Measurements from ENCODE around the gene NCBP2. TPM values are rescaled to one million over a fixed set of nuclear protein-coding genes. Genes with fewer than 3 reads are reported as not detected.

Gene NCBP2
- total RNA-seq, 1 experiment from 2014 or later: 120 TPM

- H4K5ac ChIP-seq (ENCODE audit: insufficient read length, low read depth, low read length): no peak overlapping the region
- no peak overlapping the region for H3K14ac ChIP-seq (ENCODE audit: insufficient read depth, low read length)
- H3K9me3 ChIP-seq (ENCODE audit: control insufficient read depth, low read depth, low read length): no peaks in the 10 kb centered on the region
- no peak overlapping the region for H3K18ac ChIP-seq (ENCODE audit: insufficient read length, low read depth, low read length)
- Mint-ChIP-seq H3K4me1 (0 out of 4 replicates have a peak, but pooled peaks cover 0 to 2% of the 10 kb centered on the region in 2 experiments), H3K36me3 (ENCODE audit: insufficient read depth in 1 of 3, low read depth in 3 of 3) (peaks cover 33 to 75% (median 74%) of the 10 kb centered on the region in 3 experiments; a peak in 6 of 7 replicates), H3K4me3 (no peak overlapping the region), H3K27ac (no peak overlapping the region), H3K9me3 (no peaks in the 10 kb centered on the region), H3K27me3 (ENCODE audit: low read depth) (no peaks in the 10 kb centered on the region)
- H2AFZ ChIP-seq (ENCODE audit: low read length): no peak overlapping the region
- no peak for DNase-seq
- H2AK5ac ChIP-seq (ENCODE audit: insufficient read length, low read length): no peak overlapping the region
- no peaks in the 10 kb centered on the region for H3K79me1 ChIP-seq (ENCODE audit: insufficient read depth, low read depth, low read length, poor library complexity, severe bottlenecking)
- H2BK20ac ChIP-seq (ENCODE audit: low read depth, low read length, poor library complexity, severe bottlenecking): no peak overlapping the region
- no peak overlapping the region for H2BK12ac ChIP-seq (ENCODE audit: insufficient read length, low read depth, low read length)
- no peak overlapping the region for H3K56ac ChIP-seq (ENCODE audit: insufficient read length, low read depth, low read length)
- H3T11ph ChIP-seq (ENCODE audit: low read length): no peak overlapping the region
- no peaks in the 10 kb centered on the region for H3K27me3 ChIP-seq (ENCODE audit: insufficient read depth, low read length)
- no peaks in the 10 kb centered on the region for H4K20me1 ChIP-seq (ENCODE audit: control insufficient read depth, insufficient read depth, insufficient read length)
- no peak overlapping the region for H3K23ac ChIP-seq (ENCODE audit: insufficient read length, low read depth, low read length)
- TF ChIP-seq, protein P1, sequence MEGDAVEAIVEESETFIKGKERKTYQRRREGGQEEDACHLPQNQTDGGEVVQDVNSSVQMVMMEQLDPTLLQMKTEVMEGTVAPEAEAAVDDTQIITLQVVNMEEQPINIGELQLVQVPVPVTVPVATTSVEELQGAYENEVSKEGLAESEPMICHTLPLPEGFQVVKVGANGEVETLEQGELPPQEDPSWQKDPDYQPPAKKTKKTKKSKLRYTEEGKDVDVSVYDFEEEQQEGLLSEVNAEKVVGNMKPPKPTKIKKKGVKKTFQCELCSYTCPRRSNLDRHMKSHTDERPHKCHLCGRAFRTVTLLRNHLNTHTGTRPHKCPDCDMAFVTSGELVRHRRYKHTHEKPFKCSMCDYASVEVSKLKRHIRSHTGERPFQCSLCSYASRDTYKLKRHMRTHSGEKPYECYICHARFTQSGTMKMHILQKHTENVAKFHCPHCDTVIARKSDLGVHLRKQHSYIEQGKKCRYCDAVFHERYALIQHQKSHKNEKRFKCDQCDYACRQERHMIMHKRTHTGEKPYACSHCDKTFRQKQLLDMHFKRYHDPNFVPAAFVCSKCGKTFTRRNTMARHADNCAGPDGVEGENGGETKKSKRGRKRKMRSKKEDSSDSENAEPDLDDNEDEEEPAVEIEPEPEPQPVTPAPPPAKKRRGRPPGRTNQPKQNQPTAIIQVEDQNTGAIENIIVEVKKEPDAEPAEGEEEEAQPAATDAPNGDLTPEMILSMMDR (conservative IDR thresholded peaks at IDR 0.05): no peak
- WGBS (ENCODE audit: extremely low coverage, insufficient read length, low lambda C conversion rate): no CpG with 5 or more reads among the region's 3 CpGs
- no peak overlapping the region for H3K4me2 ChIP-seq (ENCODE audit: insufficient read depth, insufficient read length, low read length)
- no peaks in the 10 kb centered on the region for H3K23me2 ChIP-seq (ENCODE audit: insufficient read length, low read depth, low read length, poor library complexity, severe bottlenecking)
- H3K4me1 ChIP-seq (ENCODE audit: insufficient read depth, low read length): no peaks in the 10 kb centered on the region
- H4K8ac ChIP-seq (replicated peaks; ENCODE audit: insufficient read length, low read depth, low read length): no peak overlapping the region
- H2BK5ac ChIP-seq (ENCODE audit: insufficient read length, low read length): no peak overlapping the region
- no peak overlapping the region for H4K91ac ChIP-seq (ENCODE audit: insufficient read length, low read depth, low read length)
- no peak overlapping the region for H3K4ac ChIP-seq (ENCODE audit: low read depth, low read length)
- no peak overlapping the region for H2BK120ac ChIP-seq (ENCODE audit: low read depth, low read length, poor library complexity, severe bottlenecking)
- H3K27ac ChIP-seq (ENCODE audit: insufficient read length, low read depth, low read length): no peak overlapping the region
- H3K79me2 ChIP-seq (ENCODE audit: insufficient read depth, low read length): no peaks in the 10 kb centered on the region
- H2BK15ac ChIP-seq (ENCODE audit: low read depth, low read length): no peak overlapping the region
- H3K9ac ChIP-seq (ENCODE audit: extremely low read depth, insufficient read length, low read length): no peak overlapping the region
These were observed 9.7 kb downstream of the NCBP2 start for GRCh38 chr3:196932600-196932999.
